A673 (cell line): ENCODE data around the gene CADPS2.

Source experiments
- CTCF ChIP-seq: fragments of 300-800, 200-600 bp; sonication (generic); conservative IDR thresholded peaks from 2 replicates; pipeline ENCODE4 v1.5.1; 2017; ENCODE audit warnings: low read depth, mild to moderate bottlenecking, antibody characterized with exemption, low read length, moderate library complexity, mixed read lengths
- EZH2 ChIP-seq: fragments of 200-600 bp; sonication (generic); IDR thresholded peaks from 2 replicates; pipeline ENCODE4 v1.6.1; 2017; ENCODE audit warnings: borderline replicate concordance, low read depth, mild to moderate bottlenecking, mixed read lengths, antibody characterized with exemption, low read length; ENCODE audit not compliant: poor library complexity, severe bottlenecking

- TF ChIP-seq CTCF (no peak), EZH2 (no peak)
These were observed 179.4 kb downstream of the CADPS2 start for GRCh38 chr7:122706836-122707235.
